ENCODE data around the gene PARVB.

DNA sequence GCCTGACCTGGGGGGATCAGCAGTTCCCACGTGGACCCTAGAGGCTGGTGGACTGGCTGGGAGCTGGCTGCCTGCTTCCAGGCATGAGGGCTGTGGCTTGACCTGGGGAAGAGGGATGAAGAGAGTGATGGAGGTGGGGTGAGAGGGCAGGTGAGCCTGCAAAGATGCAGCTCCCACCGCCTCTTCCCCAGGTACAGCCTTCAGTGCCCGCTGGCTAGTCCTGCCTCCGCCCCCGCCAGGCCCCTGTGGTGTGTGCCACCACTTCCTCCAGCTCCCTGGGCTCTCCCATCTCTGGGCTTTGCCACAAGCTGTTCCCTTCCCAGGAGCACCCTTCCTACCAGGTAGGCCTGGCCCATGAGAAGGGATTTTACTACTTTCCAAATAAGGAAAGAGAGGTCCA, 175.8 kb downstream of the PARVB start:
- no peak for TF ChIP-seq EZH2 (IDR thresholded peaks at IDR 0.05; ENCODE audit: low read depth)
- TF ChIP-seq, protein P1, sequence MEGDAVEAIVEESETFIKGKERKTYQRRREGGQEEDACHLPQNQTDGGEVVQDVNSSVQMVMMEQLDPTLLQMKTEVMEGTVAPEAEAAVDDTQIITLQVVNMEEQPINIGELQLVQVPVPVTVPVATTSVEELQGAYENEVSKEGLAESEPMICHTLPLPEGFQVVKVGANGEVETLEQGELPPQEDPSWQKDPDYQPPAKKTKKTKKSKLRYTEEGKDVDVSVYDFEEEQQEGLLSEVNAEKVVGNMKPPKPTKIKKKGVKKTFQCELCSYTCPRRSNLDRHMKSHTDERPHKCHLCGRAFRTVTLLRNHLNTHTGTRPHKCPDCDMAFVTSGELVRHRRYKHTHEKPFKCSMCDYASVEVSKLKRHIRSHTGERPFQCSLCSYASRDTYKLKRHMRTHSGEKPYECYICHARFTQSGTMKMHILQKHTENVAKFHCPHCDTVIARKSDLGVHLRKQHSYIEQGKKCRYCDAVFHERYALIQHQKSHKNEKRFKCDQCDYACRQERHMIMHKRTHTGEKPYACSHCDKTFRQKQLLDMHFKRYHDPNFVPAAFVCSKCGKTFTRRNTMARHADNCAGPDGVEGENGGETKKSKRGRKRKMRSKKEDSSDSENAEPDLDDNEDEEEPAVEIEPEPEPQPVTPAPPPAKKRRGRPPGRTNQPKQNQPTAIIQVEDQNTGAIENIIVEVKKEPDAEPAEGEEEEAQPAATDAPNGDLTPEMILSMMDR (conservative IDR thresholded peaks at IDR 0.05) = no peak
